DND-41 (cell line): Measurements from ENCODE around the gene RASAL1.

ENCODE experiments used
- EZH2 ChIP-seq: IDR thresholded peaks from 3 replicates; pipeline ENCODE4 v1.6.1; 2012; ENCODE audit warnings: borderline replicate concordance, low read depth, mild to moderate bottlenecking, moderate library complexity, low read length, inconsistent platforms; ENCODE audit not compliant: severe bottlenecking
- TF ChIP-seq, protein P1 (sequence below): IDR thresholded peaks from 2 replicates; pipeline ENCODE4 v1.5.1; 2012; ENCODE audit warnings: borderline replicate concordance, low read length, moderate library complexity, mild to moderate bottlenecking; ENCODE audit not compliant: poor library complexity, severe bottlenecking; ENCODE audit errors: extremely low read depth

DNA sequence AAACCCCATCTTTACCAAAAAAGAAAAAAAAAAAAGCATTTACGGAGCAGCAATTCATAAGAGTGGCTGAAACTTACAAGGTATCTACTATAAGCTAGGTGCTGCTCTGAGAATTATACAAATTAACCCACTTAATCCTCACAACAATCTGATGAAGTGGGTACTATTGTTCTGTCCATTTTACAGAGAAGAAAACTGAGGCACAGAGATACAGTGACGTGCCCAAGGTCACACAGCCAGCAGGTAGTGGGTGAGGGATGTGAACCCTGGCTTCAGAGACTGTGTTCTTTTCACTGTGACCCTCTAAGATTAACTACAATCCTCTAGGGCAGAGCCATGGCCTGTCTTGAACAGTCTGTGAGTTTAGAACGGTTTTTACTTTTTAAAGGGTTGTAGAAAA lies 46.4 kb upstream of the RASAL1 start:
- TF ChIP-seq, protein P1, sequence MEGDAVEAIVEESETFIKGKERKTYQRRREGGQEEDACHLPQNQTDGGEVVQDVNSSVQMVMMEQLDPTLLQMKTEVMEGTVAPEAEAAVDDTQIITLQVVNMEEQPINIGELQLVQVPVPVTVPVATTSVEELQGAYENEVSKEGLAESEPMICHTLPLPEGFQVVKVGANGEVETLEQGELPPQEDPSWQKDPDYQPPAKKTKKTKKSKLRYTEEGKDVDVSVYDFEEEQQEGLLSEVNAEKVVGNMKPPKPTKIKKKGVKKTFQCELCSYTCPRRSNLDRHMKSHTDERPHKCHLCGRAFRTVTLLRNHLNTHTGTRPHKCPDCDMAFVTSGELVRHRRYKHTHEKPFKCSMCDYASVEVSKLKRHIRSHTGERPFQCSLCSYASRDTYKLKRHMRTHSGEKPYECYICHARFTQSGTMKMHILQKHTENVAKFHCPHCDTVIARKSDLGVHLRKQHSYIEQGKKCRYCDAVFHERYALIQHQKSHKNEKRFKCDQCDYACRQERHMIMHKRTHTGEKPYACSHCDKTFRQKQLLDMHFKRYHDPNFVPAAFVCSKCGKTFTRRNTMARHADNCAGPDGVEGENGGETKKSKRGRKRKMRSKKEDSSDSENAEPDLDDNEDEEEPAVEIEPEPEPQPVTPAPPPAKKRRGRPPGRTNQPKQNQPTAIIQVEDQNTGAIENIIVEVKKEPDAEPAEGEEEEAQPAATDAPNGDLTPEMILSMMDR, result no peak
- no peak for TF ChIP-seq EZH2
